MM.1S (cell line): ENCODE results near the gene BMP2K.

ENCODE experiments used
- CTCF ChIP-seq: fragments of 300-600 bp; sonication (generic); IDR thresholded peaks from 2 replicates; pipeline ENCODE4 v1.5.1; 2016; ENCODE audit warnings: antibody characterized with exemption, low read length, mixed read lengths
- EZH2 ChIP-seq: fragments of 300-600 bp; sonication (generic); optimal IDR thresholded peaks from 2 replicates; pipeline ENCODE3; 2017; ENCODE audit warnings: low read depth, mild to moderate bottlenecking, antibody characterized with exemption, low read length, mixed read lengths
- EZH2phosphoT487 ChIP-seq: fragments of 300-600 bp; sonication (generic); IDR thresholded peaks from 2 replicates; pipeline ENCODE4 v1.6.1; 2018; ENCODE audit warnings: antibody characterized with exemption, low read length

- TF ChIP-seq CTCF (no peak), EZH2phosphoT487 (no peak), EZH2 (no peak)
Observed at GRCh38 chr4:78960926-78961325, 184.8 kb downstream of the BMP2K start.
